ENCODE results near the gene LEUTX.

DNA sequence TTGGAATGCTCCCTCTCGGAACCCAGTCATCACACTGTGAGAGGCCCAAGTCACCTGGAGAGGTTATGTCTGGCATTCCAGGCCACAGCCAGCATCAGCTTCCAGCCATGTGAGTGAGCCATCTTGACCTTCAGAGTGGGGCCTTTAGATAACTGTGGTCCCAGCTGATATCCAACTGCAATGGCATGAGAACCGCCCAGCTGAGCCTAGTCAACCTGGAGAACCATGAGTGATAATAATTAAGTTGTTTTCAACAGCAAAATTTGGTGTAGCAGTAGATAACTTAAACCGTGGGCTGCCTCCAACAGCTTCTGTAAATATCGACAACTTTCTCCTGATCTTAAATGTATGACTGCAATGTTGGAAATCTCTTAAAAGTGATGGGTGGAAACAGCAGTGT is 30.7 kb downstream of the LEUTX start:
- TF ChIP-seq POLR2AphosphoS5 (IDR thresholded peaks at IDR 0.05; ENCODE audit: low read depth, low read length) (no peak), REST (IDR thresholded peaks at IDR 0.05; ENCODE audit: insufficient read depth in 1 of 2, low read depth in 2 of 2, low read length in 1 of 2) (no peak), SIN3A (IDR thresholded peaks at IDR 0.05; ENCODE audit: borderline replicate concordance, insufficient read depth, low read depth, low read length) (no peak), TCF7L2 (IDR thresholded peaks at IDR 0.05; ENCODE audit: low read depth, low read length) (no peak)
- TF ChIP-seq, protein P1, sequence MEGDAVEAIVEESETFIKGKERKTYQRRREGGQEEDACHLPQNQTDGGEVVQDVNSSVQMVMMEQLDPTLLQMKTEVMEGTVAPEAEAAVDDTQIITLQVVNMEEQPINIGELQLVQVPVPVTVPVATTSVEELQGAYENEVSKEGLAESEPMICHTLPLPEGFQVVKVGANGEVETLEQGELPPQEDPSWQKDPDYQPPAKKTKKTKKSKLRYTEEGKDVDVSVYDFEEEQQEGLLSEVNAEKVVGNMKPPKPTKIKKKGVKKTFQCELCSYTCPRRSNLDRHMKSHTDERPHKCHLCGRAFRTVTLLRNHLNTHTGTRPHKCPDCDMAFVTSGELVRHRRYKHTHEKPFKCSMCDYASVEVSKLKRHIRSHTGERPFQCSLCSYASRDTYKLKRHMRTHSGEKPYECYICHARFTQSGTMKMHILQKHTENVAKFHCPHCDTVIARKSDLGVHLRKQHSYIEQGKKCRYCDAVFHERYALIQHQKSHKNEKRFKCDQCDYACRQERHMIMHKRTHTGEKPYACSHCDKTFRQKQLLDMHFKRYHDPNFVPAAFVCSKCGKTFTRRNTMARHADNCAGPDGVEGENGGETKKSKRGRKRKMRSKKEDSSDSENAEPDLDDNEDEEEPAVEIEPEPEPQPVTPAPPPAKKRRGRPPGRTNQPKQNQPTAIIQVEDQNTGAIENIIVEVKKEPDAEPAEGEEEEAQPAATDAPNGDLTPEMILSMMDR (IDR thresholded peaks at IDR 0.05) = no peak

All from Panc1 (cell line).